Measurements from ENCODE around the gene KCNK17. TPM values are rescaled to one million over a fixed set of nuclear protein-coding genes. Genes with fewer than 3 reads are reported as not detected.

Gene KCNK17
- total RNA-seq, 2 donors from 2014 or later = 0.37 TPM; not detected in 1

GRCh38 chr6:39330476-39330875 lies 16.3 kb upstream of the KCNK17 start:
- 86 to 90% methylated on average over 2 of the region's 3 CpGs for WGBS, 2 experiments (ENCODE audit: insufficient coverage in 1 of 2, insufficient read length in 1 of 2)
- no peaks in the 10 kb centered on the region for H3K4me1 Mint-ChIP-seq
- peaks cover 17% of the 10 kb centered on the region for H3K27me3 Mint-ChIP-seq (ENCODE audit: insufficient read depth)

DNA sequence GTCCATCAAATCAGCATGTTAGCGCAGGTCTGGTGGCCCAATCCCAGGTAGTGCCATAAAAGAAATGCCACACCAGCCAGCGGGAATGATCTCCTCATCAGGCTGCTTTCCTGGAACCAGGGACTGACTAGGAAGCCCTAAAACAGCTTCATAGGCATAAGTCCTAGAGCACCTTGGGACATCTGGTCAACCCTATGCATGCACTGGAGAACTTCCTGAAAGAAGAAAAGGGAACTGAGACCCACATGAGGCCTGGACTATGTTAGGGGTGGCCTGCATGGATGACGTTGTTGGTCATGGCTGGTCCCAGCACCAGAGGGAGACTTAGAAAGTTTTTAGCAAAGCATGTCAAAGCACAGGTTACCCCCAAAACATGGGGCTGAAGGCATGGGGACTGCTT lies 15.8 kb upstream of the KCNK17 start:
- Histone ChIP-seq H3K4me1 (ENCODE audit: control insufficient read depth, insufficient read depth, low read length) (no peaks in the 10 kb centered on the region), H3K27ac (ENCODE audit: low read depth, low read length) (no peak overlapping the region), H3K9me3 (ENCODE audit: control insufficient read depth, low read length) (no peaks in the 10 kb centered on the region), H3K9ac (ENCODE audit: extremely low read depth, low read length, poor library complexity, severe bottlenecking) (no peak overlapping the region), H3K27me3 (ENCODE audit: control insufficient read depth, insufficient read depth, low read length, poor library complexity, severe bottlenecking) (peaks cover 6% of the 10 kb centered on the region), H3K4me3 (ENCODE audit: low read length) (no peak overlapping the region), H3K36me3 (ENCODE audit: control insufficient read depth, insufficient read depth, low read length) (no peaks in the 10 kb centered on the region)
- Mint-ChIP-seq H3K27ac (no peak overlapping the region), H3K9me3 (no peaks in the 10 kb centered on the region), H3K4me3 (no peak overlapping the region), H3K36me3 (ENCODE audit: low read depth) (no peaks in the 10 kb centered on the region), H3K27me3 (ENCODE audit: insufficient read depth) (peaks cover 19% of the 10 kb centered on the region), H3K4me1 (no peaks in the 10 kb centered on the region)
- no peak for DNase-seq
- TF ChIP-seq CTCF (conservative IDR thresholded peaks at IDR 0.05) = no peak
- WGBS, 2 experiments (ENCODE audit: insufficient coverage in 1 of 2, insufficient read length in 1 of 2) = 90 to 93% methylated on average over 3 of the region's 3 CpGs

More at GRCh38 chr6:39330476-39330875, 16.3 kb upstream of the KCNK17 start:
- Mint-ChIP-seq H3K9me3 (no peaks in the 10 kb centered on the region), H3K36me3 (ENCODE audit: low read depth) (no peaks in the 10 kb centered on the region), H3K27ac (no peak overlapping the region), H3K4me3 (no peak overlapping the region)
- H3K4me1 ChIP-seq (ENCODE audit: control insufficient read depth, insufficient read depth, low read length) = no peaks in the 10 kb centered on the region
- no peak overlapping the region for H3K27ac ChIP-seq (ENCODE audit: low read depth, low read length)
- no peaks in the 10 kb centered on the region for H3K9me3 ChIP-seq (ENCODE audit: control insufficient read depth, low read length)
- H3K27me3 ChIP-seq (ENCODE audit: control insufficient read depth, insufficient read depth, low read length, poor library complexity, severe bottlenecking) = peaks cover 6% of the 10 kb centered on the region
- H3K9ac ChIP-seq (ENCODE audit: extremely low read depth, low read length, poor library complexity, severe bottlenecking) = no peak overlapping the region
- H3K4me3 ChIP-seq (ENCODE audit: low read length) = no peak overlapping the region
- no peak for TF ChIP-seq CTCF (conservative IDR thresholded peaks at IDR 0.05)
- DNase-seq = no peak
- no peaks in the 10 kb centered on the region for H3K36me3 ChIP-seq (ENCODE audit: control insufficient read depth, insufficient read depth, low read length)

DNA sequence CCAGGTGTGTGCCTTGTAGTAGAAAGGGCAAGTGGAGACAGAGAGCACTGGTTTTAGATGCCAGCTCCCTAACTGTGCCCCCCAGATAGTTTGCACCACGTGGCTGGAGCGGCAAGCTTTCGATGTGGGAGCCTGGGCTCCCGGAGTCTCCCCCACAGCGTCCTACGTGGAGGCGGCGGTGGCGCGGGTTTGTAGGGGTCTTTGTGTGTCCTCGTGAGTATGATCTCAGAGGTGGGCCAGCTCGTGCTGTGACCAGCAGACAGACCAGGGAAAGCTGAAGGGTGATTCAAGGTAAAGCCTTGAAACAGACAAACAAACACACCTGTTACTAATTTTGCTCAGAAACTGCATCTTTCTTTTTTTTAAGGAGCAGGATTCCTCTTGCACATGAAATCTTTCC lies 13.8 kb upstream of the KCNK17 start:
- no peaks in the 10 kb centered on the region for H3K9me3 ChIP-seq (ENCODE audit: control insufficient read depth, low read length)
- Mint-ChIP-seq H3K27me3 (ENCODE audit: insufficient read depth) (peaks cover 19% of the 10 kb centered on the region), H3K9me3 (no peaks in the 10 kb centered on the region), H3K4me3 (no peak overlapping the region), H3K4me1 (no peaks in the 10 kb centered on the region), H3K27ac (no peak overlapping the region), H3K36me3 (ENCODE audit: low read depth) (no peaks in the 10 kb centered on the region)
- H3K27me3 ChIP-seq (ENCODE audit: control insufficient read depth, insufficient read depth, low read length, poor library complexity, severe bottlenecking) = peaks cover 6% of the 10 kb centered on the region
- no peak overlapping the region for H3K4me3 ChIP-seq (ENCODE audit: low read length)
- no peak for DNase-seq
- H3K4me1 ChIP-seq (ENCODE audit: control insufficient read depth, insufficient read depth, low read length) = no peaks in the 10 kb centered on the region
- H3K27ac ChIP-seq (ENCODE audit: low read depth, low read length) = no peak overlapping the region
- 91 to 94% methylated on average over 11 to 12 of the region's 12 CpGs for WGBS, 2 experiments (ENCODE audit: insufficient coverage in 1 of 2, insufficient read length in 1 of 2)
- H3K9ac ChIP-seq (ENCODE audit: extremely low read depth, low read length, poor library complexity, severe bottlenecking) = no peak overlapping the region
- TF ChIP-seq CTCF (conservative IDR thresholded peaks at IDR 0.05) = no peak
- no peaks in the 10 kb centered on the region for H3K36me3 ChIP-seq (ENCODE audit: control insufficient read depth, insufficient read depth, low read length)

All from endodermal cell (in vitro differentiated cells).